ENCODE measurements around the gene CEP19.

DNA sequence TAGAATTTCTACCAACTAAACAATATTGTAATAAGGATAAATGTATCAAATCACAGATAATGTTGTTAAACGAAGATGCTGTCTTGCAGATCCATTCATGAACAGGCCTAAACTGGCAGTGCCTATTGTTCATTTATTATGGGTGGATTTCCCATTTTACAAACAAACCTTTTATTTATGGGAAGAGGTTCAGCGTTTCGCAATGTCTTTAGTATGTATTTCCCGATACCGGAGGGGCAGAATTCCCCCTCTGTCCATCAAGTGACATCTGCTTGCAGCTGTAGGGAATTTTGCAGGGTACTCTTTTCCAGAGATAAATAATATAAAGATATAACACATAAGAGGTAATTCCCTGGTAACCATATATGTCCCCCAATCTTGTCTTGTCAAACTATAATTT is 5.7 kb downstream of the CEP19 start:
- TF ChIP-seq EZH2phosphoT487 (IDR thresholded peaks at IDR 0.05; ENCODE audit: insufficient read depth, low read depth) (no peak), EZH2 (IDR thresholded peaks at IDR 0.05; ENCODE audit: insufficient read depth, poor library complexity, severe bottlenecking) (no peak)
